ENCODE data around the gene MEGF9.
"Not testable (repeated sequence)": the region's sequence is repeated elsewhere in the genome, so short reads cannot be mapped to it uniquely, and the experiment has no call there.

Gene MEGF9

DNA sequence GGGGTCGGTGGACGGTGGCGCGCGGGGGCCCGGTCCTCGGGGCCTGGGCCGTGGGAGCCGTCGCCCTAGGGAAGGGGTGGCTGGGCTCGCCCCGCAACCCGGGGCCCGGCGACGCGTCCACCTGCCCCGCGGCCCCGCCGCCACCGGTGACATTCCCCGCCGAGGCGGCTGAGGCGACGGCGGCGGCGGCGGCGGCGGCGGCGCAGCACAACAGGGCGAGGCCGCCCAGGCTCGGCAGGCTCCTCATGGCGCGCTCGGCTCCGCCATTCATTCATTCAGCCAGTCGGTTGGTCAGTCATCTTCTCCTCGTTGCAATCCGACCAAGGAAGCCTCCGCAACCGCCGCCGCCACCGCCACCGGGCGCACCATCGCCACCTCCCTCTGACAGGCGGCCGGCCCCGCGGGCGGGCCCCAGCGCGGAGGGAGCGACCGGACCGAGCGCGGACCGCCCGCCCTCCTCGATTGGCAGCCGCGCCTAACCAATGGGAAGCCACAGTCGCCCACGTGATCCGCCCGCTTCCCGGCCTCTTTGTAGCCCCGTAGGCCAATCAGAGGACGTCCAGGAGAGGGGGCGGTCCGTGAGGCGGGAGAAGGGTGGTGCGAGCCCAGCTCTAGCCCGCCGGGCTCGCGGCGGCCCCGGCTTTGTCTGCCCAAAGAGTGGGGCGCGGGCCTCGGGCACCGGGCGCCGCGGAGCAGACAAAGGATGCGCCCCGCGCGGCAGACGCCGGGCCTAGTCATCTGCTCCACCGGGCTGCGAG, at the start of gene MEGF9:
MEGF9 (minus strand) TSS at position 383 of the 758 bp plus-strand sequence; CDS start at position 271, 112 bp downstream.
- peak; percentile 92 to 96 (median 94) for DNase-seq (ENCODE audit: low read depth in 2 of 3, low spot score in 1 of 3)

DNA sequence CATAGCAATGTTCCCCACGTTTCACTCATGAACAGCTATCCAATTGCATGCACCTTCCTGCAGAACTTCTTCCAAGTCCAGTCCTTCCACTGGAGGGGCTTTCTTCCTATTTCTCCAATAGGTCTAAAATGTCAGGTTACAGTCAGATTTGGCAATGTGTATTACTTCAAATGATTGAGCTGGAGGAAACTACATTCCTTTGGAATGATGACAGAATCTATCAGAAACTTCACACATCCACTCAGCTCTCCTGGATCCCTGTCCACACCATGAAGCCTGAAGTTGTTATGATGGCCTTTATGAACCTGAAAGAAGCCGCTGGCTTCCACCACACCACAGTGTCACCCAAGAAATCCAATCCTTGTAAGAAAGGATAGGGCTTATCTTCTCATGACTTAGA, 46.7 kb upstream of the MEGF9 start:
- DNase-seq (ENCODE audit: low read depth in 2 of 3, low spot score in 1 of 3), result no peak

- no peak for DNase-seq (ENCODE audit: low read depth in 2 of 3, low spot score in 1 of 3)
Observed at GRCh38 chr9:120759755-120760400, 45.6 kb upstream of the MEGF9 start.

- DNase-seq (ENCODE audit: low read depth in 2 of 3, low spot score in 1 of 3), result no peak
Observed at GRCh38 chr9:120758544-120758943, 44.3 kb upstream of the MEGF9 start.

DNA sequence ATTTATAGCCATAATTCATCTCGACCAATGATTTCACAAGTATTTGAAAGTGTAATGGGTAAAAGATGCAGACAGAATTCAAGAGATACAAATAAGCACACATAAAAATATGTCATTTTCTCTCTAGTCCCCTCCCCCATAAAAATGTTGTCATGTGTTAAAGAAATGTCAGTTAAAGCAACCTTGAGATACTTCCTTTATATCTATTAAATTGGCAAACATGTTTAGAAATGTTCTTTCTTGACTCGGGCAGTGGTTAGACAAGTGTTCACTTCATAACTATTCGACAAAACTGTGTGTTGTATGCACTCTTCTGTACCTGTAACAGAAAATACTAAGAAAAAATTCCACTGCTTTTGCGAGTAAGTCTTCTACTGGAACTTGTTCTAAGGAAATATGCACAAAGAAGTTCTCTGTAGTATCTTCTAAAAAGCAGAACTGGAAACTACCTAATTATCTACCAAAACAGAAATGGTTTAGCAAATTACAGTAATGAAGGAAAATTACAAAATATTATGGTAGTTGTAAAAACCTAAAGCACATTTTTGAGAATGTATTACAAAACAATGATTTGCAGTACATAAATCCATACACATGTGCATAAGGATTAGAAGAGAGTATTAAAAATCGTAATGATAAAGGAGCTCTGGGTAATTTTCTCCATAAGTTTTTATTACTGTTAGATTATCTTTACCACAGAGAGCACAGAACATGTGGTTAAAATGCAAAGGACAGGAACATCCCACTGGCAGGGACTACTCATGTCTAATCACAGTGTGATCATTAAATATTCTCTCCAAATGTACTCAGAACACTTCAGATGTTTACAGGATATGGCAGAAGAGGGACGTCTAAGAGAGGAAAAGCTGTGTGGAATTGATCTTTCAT, 43.0 kb upstream of the MEGF9 start:
- DNase-seq (ENCODE audit: low read depth in 2 of 3, low spot score in 1 of 3), result no peak

GRCh38 chr9:120756531-120756930, 42.3 kb upstream of the MEGF9 start:
- DNase-seq (ENCODE audit: low read depth in 2 of 3, low spot score in 1 of 3), result no peak

- DNase-seq (ENCODE audit: low read depth in 2 of 3, low spot score in 1 of 3), result peak; percentile 19 to 90 (median 31)
Observed at GRCh38 chr9:120755810-120756434, 41.7 kb upstream of the MEGF9 start.

GRCh38 chr9:120755044-120755443, 40.8 kb upstream of the MEGF9 start:
- DNase-seq (ENCODE audit: low read depth in 2 of 3, low spot score in 1 of 3), result no peak

- no peak for DNase-seq (ENCODE audit: low read depth in 2 of 3, low spot score in 1 of 3)
Observed at GRCh38 chr9:120750421-120750820, 36.2 kb upstream of the MEGF9 start.

DNA sequence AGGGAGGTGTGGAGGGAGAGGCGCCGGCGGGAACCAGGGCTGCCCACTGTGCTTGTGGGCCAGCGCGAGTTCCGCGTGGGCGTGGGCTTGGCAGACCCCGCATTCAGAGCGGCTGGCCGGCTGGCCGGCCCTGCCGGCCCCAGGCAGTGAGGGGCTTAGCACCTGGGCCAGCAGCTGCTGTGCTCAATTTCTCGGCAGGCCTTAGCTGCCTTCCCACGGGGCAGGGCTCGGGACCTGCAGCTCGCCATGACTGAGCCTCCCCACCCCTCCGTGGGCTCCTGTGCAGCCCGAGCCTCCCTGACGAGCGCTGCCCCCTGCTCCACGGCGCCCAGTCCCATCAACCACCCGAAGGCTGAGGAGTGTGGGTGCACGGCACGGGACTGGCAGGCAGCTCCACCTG, 32.1 kb upstream of the MEGF9 start:
- not testable (repeated sequence) for DNase-seq (ENCODE audit: low read depth in 2 of 3, low spot score in 1 of 3)

GRCh38 chr9:120745278-120745677, 31.0 kb upstream of the MEGF9 start:
- no peak for DNase-seq (ENCODE audit: low read depth in 2 of 3, low spot score in 1 of 3)

DNA sequence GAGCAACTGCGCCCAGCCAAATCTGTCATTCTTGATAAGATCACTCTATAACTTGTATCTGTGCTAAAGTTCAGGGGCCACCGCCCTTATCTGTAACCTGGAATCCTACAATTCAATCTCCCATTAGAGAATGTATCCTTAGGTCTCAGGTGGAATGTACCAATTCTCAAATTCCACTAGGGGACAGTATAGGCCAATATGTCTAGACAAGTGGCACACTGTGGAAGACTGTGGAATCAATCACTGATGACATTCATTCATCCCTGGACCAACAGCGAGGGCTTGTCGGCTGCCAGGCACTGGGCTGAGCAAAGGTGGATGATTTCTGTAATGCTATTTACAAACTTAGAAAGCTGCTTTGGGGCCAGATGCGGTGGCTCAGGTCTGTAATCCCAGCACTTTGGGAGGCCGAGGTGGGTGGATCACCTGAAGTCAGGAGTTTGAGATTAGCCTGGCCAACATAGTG, 28.7 kb upstream of the MEGF9 start:
- no peak for DNase-seq (ENCODE audit: low read depth in 2 of 3, low spot score in 1 of 3)

DNA sequence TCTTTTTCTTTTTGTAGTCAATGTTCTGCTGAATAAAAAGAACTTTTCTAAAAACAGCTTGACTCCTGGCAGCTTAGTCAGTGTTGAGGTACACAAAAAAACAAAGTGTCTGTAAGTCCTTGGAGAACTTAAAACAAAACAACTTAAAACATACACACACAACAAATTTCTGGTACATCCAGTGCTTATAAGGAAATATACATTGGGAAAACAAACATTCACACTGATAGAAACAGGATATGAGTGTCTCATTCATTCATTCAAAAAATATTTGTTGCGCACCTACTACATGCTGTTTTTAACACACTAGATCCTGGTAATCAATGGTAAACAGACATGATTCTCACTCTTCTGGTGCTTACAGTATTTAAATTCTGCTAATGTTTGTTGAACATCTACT, 27.4 kb upstream of the MEGF9 start:
- DNase-seq (ENCODE audit: low read depth in 2 of 3, low spot score in 1 of 3), result no peak

- no peak for DNase-seq (ENCODE audit: low read depth in 2 of 3, low spot score in 1 of 3)
Observed at GRCh38 chr9:120741191-120741590, 26.9 kb upstream of the MEGF9 start.

DNA sequence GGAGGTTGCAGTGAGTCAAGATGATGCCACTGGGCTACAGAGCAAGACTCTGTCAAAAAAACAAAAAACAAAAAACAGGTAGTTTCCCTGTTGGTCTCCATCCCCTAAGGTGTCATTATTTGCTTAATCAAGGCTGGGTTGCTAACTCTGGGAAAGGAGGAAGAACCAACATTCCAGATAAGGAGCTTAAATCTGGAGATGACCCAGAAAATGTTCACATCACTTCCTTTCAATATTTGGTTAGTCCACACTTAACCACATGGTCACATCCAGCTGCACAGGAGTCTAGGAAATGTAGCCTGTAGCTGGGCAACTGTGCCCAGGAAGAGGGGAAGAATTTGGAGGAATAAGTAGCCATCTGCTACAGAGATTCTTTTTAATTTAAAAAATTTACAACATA, 25.9 kb upstream of the MEGF9 start:
- no peak for DNase-seq (ENCODE audit: low read depth in 2 of 3, low spot score in 1 of 3)

DNA sequence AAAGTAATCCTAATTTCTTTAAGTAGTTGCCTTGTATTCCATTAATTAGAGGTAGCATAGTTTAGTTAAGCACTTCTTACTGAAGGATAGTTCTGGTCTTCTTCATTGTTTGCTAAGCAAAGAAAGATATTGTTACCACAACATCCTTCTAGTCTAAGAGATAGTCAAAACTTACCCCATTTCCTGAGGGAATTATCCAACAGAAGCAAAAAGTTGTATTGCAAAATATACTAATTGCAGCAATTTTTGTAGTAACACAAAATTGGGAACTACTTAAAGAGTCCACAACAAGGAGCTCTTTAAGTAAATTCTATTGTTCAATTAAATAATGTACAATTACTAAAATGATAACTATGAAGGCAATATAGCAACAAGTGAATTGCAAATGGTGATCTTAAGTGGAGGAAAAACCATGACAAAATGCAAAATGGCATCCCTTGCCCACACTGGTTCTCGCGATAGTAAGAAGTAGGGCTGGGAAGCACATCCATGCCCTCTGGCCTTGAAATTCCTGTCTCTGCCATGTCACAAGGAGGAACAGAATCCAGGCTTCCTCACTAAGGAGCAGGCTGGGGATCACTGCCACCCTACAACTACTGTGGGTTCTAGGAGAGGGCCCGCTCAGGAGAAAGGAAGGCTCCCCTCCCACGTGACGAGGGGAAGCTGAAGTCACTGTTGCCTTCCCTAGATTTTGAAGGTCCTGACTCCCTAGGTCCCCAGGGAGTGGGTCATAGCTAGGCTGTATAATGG, 23.3 kb upstream of the MEGF9 start:
- no peak for DNase-seq (ENCODE audit: low read depth in 2 of 3, low spot score in 1 of 3)

GRCh38 chr9:120736881-120737280, 22.6 kb upstream of the MEGF9 start:
- DNase-seq (ENCODE audit: low read depth in 2 of 3, low spot score in 1 of 3), result no peak

GRCh38 chr9:120735415-120736126, 21.3 kb upstream of the MEGF9 start:
- no peak for DNase-seq (ENCODE audit: low read depth in 2 of 3, low spot score in 1 of 3)

GRCh38 chr9:120734607-120735410, 20.5 kb upstream of the MEGF9 start:
- no peak for DNase-seq (ENCODE audit: low read depth in 2 of 3, low spot score in 1 of 3)

All from stimulated activated CD4-positive, alpha-beta T cell treated with anti-CD3 and anti-CD28 coated beads, Interleukin-12 subunit alpha, Interleukin-12 subunit beta, amount 100 ng/mL, for 48 hours (primary cell).